PC-9 (cell line): Measurements from ENCODE around the gene PHLPP1. TPM values are rescaled to one million over a fixed set of nuclear protein-coding genes. Genes with fewer than 3 reads are reported as not detected.

Source experiments
- BruUV-seq: library from RNA; stranded (reverse); fragments of 400-500 nt; replicated peaks from 2 replicates; lab custom pipeline; 2021; lab: Mats Ljungman, UMichigan
- CTCF ChIA-PET: fragments of 300-600 bp; sonication (Branson Sonifier 250); formaldehyde crosslinking; loops from one replicate; lab custom pipeline; 2022; ENCODE audit warnings: antibody characterized with exemption; lab: Charles Lee
- POLR2A ChIA-PET: fragments of 300-600 bp; sonication (Branson Sonifier 250); formaldehyde crosslinking; loops from one replicate; lab custom pipeline; 2022; ENCODE audit warnings: antibody characterized with exemption; ENCODE audit not compliant: unreplicated experiment; lab: Charles Lee
- DNase-seq, 2 experiments: peaks; one replicate each; pipeline versions ENCODE4 v3.0.0 to v3.0.0-alpha.2; 2015 to 2022; ENCODE audit warnings: mixed read lengths in 1 of 2
- H2AFZ ChIP-seq: fragments of 200-600 bp; sonication (generic); 2 replicates; pipeline ENCODE4 v1.8.1; 2017; ENCODE audit warnings: antibody characterized with exemption
- H3F3A ChIP-seq: fragments of 200-600 bp; sonication (generic); 2 replicates; pipeline ENCODE4 v1.8.1; 2017; ENCODE audit warnings: antibody characterized with exemption, mild to moderate bottlenecking, low read depth; ENCODE audit not compliant: insufficient read depth
- H3K27ac ChIP-seq: fragments of 200-600 bp; sonication (generic); 2 replicates; pipeline ENCODE4 v1.6.1; 2016; ENCODE audit warnings: mixed run types
- H3K27me3 ChIP-seq: fragments of 200-600 bp; sonication (generic); 2 replicates; pipeline ENCODE4 v1.6.1; 2016; ENCODE audit warnings: low read depth, mixed run types; ENCODE audit not compliant: insufficient read depth
- H3K36me3 ChIP-seq: fragments of 200-600 bp; sonication (generic); 2 replicates; pipeline ENCODE4 v1.6.1; 2016; ENCODE audit warnings: low read depth, mixed run types
- H3K4me1 ChIP-seq: fragments of 200-600 bp; sonication (generic); replicated peaks from 2 replicates; pipeline ENCODE4 v1.6.1; 2016; ENCODE audit warnings: mixed run types; ENCODE audit not compliant: insufficient read depth
- H3K4me2 ChIP-seq: fragments of 200-600 bp; sonication (generic); 2 replicates; pipeline ENCODE4 v1.6.1; 2017; ENCODE audit warnings: mixed run types
- H3K4me3 ChIP-seq: fragments of 200-600 bp; sonication (generic); 2 replicates; pipeline ENCODE4 v1.6.1; 2016; ENCODE audit warnings: mixed run types
- H3K79me2 ChIP-seq: fragments of 200-600 bp; sonication (generic); 2 replicates; pipeline ENCODE4 v1.6.1; 2017; ENCODE audit warnings: low read depth, mixed run types
- H3K9me2 ChIP-seq: fragments of 200-600 bp; sonication (generic); 2 replicates; pipeline ENCODE4 v1.8.1; 2017; ENCODE audit warnings: mild to moderate bottlenecking; ENCODE audit not compliant: insufficient read depth
- H3K9me3 ChIP-seq: fragments of 200-600 bp; sonication (generic); 2 replicates; pipeline ENCODE4 v1.8.1; 2016; ENCODE audit warnings: low read depth; ENCODE audit not compliant: insufficient read depth
- H4K20me1 ChIP-seq: fragments of 200-600 bp; sonication (generic); 2 replicates; pipeline ENCODE4 v1.8.1; 2017; ENCODE audit not compliant: insufficient read depth
- CTCF ChIP-seq: fragments of 200-600 bp; sonication (generic); conservative IDR thresholded peaks from 2 replicates; pipeline ENCODE4 v1.6.1; 2017; ENCODE audit warnings: mixed run types, antibody characterized with exemption, mild to moderate bottlenecking, moderate library complexity
- EZH2 ChIP-seq: fragments of 200-600 bp; sonication (generic); IDR thresholded peaks from 2 replicates; pipeline ENCODE4 v1.8.0; 2017; ENCODE audit warnings: antibody characterized with exemption, low read depth
- intact Hi-C: fragments of 100-400 bp; cut with micrococcal nuclease; formaldehyde crosslinking; loops from one replicate; pipeline ENCODE4 v1.10.0; 2022; ENCODE audit not compliant: unreplicated experiment
- total RNA-seq: library from RNA; stranded (reverse); gene quantifications from 2 replicates; pipeline ENCODE4 v1.2.3, GENCODE V29; 2021

PHLPP1 gene
- total RNA-seq, 1 experiment from 2014 or later = 21.1 TPM

GRCh38 chr18:62828852-62829251, 113.5 kb downstream of the PHLPP1 start:
- ChIA-PET CTCF (no interaction called here), POLR2A (no interaction called here)
- H3K4me1 ChIP-seq = peaks cover 24% of the 10 kb centered on the region
- no peaks in the 10 kb centered on the region for H4K20me1 ChIP-seq
- H3K4me3 ChIP-seq = no peak overlapping the region
- no peak for DNase-seq
- BruUV-seq = no TSS peak
- no peaks in the 10 kb centered on the region for H3K27me3 ChIP-seq
- intact Hi-C loops = no loop called here
- H3K4me2 ChIP-seq = no peak overlapping the region
- H3F3A ChIP-seq = peaks cover 15% of the 10 kb centered on the region
- H3K9me3 ChIP-seq = no peaks in the 10 kb centered on the region
- 0 out of 2 replicates have a peak, but pooled peaks cover 6% of the 10 kb centered on the region for H3K36me3 ChIP-seq
- H3K79me2 ChIP-seq = peaks cover 16% of the 10 kb centered on the region
- H2AFZ ChIP-seq = no peak overlapping the region
- no peak for TF ChIP-seq CTCF
- no peak for TF ChIP-seq EZH2
- no peaks in the 10 kb centered on the region for H3K9me2 ChIP-seq
- H3K27ac ChIP-seq = no peak overlapping the region

- no peak for DNase-seq
- H3K9me3 ChIP-seq = no peaks in the 10 kb centered on the region
- CTCF ChIA-PET = no interaction called here
- POLR2A ChIA-PET = no interaction called here
- no peaks in the 10 kb centered on the region for H4K20me1 ChIP-seq
- H3F3A ChIP-seq = peaks cover 15% of the 10 kb centered on the region
- H2AFZ ChIP-seq = no peak overlapping the region
- H3K79me2 ChIP-seq = peaks cover 22% of the 10 kb centered on the region
- intact Hi-C loops = no loop called here
- H3K27ac ChIP-seq = no peak overlapping the region
- peaks cover 25% of the 10 kb centered on the region for H3K4me1 ChIP-seq
- TF ChIP-seq CTCF (no peak), EZH2 (no peak)
- no peak overlapping the region for H3K4me3 ChIP-seq
- no peaks in the 10 kb centered on the region for H3K9me2 ChIP-seq
- no peaks in the 10 kb centered on the region for H3K27me3 ChIP-seq
- no TSS peak for BruUV-seq
- 0 out of 2 replicates have a peak, but pooled peaks cover 6% of the 10 kb centered on the region for H3K36me3 ChIP-seq
- H3K4me2 ChIP-seq = no peak overlapping the region
Observed at GRCh38 chr18:62829936-62830335, 114.6 kb downstream of the PHLPP1 start.

- Histone ChIP-seq H3K79me2 (peaks cover 34% of the 10 kb centered on the region), H4K20me1 (no peaks in the 10 kb centered on the region), H3K27ac (peak overlapping the region; percentile 40), H3K9me2 (no peaks in the 10 kb centered on the region), H3F3A (peaks cover 15% of the 10 kb centered on the region), H3K4me1 (peaks cover 25% of the 10 kb centered on the region), H3K4me3 (no peak overlapping the region), H3K9me3 (no peaks in the 10 kb centered on the region), H3K27me3 (no peaks in the 10 kb centered on the region), H2AFZ (no peak overlapping the region), H3K4me2 (peak overlapping the region; percentile 47), H3K36me3 (0 out of 2 replicates have a peak, but pooled peaks cover 6% of the 10 kb centered on the region)
- intact Hi-C loops = no loop called here
- DNase-seq = peak in 1 of 2 experiments; percentile 84
- TF ChIP-seq EZH2 (no peak), CTCF (no peak)
- POLR2A ChIA-PET = interaction anchor here (0.7 kb wide), 1 partner anchor 205 kb away, joined by 4 read pairs; no protein-coding TSS in a partner anchor
- CTCF ChIA-PET = no interaction called here
- BruUV-seq = no TSS peak
Observed at GRCh38 chr18:62832282-62832681, 116.9 kb downstream of the PHLPP1 start.
